ENCODE results near the gene PLPPR5.

DNA sequence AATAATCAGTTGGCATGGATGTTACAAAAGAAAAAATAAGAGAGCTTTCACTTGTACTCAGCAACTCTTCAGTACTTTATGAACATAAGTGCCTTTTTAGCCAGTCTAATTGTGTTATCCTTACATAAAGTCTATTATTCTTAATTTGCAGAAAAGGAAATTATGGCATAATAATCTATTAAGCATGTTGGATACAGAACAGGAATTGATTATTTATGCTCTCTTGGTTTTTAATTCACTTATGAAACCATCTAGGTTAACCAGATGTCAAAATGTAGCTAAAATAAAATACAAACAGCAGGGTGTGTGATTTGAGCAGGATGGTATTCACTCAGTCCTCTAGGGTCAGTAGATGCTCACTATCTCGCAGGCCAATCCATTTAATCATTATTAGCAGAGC, 79.7 kb downstream of the PLPPR5 start:
- TF ChIP-seq STAT1 (conservative IDR thresholded peaks at IDR 0.05) = no peak
- no peak for TF ChIP-seq CTCF (IDR thresholded peaks at IDR 0.05 in 2 of 3, conservative IDR thresholded peaks at IDR 0.05 in 1 of 3; ENCODE audit: control insufficient read depth in 2 of 3, extremely low read depth in 1 of 3, insufficient read depth in 1 of 3, low read depth in 3 of 3, low read length in 3 of 3)
- no peak for TF ChIP-seq POLR2A (IDR thresholded peaks at IDR 0.05; ENCODE audit: low read depth, low read length)

Measured in GM12878 (cell line).